HG02938 (cell line): ENCODE measurements around the gene TSPAN9.

Source experiments
- ATAC-seq: cut with Tn5 transposase; IDR thresholded peaks from one replicate; pipeline ENCODE4 v1.9.1; 2021; ENCODE audit warnings: mild to moderate bottlenecking, moderate library complexity; ENCODE audit not compliant: unreplicated experiment

The TSPAN9 gene

DNA sequence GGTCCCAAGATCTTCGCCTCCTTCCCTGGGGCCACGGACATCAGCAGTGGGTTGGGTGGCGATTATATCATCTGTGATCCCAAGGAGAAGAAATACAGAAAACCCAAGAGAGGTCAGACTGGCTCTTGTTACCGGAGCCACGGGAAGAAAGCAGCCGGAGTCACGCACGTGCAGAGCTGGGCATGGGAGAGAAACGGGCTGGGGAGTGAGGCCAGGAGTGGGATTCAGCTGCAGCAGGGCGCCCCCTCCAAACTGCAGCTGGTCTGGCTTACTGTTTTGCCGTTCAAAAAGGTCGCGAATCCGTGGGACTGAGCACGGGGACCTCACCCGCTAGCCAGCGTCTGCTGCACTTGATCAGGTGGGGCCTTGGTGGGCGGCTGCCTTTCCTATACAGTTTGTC, 207.2 kb downstream of the TSPAN9 start:
- ATAC-seq, result no peak

DNA sequence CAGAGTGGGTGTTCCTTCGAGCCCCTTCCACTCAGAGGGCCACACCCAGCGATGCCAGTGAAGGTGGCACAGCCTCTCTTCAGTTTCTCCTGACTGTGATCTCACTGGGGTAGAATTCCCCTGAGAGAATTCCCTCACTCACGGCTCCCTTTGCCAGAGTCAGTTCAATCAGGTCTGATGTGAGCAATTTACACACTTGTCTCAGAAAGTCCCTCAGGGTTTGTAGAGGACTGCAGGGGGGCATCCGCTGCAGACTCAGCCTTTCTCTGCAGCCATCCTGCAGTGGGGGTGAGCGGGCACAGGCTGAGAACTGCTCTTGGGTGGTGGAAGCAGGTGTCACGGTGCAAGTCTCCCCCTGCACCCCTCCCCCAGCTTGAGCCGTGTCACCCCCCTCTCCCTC, 208.4 kb downstream of the TSPAN9 start:
- ATAC-seq, result no peak

DNA sequence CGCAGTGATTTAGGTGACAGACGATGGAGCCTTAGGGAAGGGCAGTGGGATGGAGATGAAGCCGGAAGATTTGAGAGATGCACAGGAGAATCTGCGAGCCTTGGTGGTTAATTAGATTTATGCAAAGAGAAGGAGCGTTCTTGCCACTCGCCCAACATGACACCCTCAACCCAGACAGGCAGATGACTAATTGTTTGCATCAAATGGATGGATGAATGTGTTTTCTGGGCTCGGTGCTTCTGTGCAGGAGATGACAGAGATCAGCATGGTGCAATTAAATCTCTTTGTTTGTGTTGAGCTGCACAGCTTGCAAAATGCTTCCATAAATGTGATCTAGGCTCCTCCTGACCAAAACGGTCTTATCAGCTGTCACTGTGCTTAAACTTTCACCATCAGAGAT, 211.5 kb downstream of the TSPAN9 start:
- no peak for ATAC-seq

DNA sequence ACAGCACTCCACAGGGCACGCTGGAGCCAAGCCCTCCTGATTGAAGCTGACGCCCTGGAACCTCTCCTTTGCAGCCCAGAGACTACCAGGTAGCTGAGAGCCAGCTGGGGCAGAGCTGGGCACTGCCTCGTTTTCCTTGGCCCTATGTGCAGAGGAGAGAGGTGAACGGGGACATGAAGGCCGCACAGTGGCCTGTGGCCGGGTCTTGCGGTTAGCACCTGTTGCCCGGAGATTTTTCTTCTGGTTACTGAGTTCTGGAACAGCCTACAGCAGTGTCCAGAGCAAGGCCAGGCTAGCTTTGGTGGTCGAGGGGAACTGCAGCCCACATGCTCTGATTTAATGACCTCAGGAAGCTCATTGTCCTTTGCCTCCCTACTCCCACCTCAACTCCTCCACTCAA, 212.5 kb downstream of the TSPAN9 start:
- no peak for ATAC-seq

DNA sequence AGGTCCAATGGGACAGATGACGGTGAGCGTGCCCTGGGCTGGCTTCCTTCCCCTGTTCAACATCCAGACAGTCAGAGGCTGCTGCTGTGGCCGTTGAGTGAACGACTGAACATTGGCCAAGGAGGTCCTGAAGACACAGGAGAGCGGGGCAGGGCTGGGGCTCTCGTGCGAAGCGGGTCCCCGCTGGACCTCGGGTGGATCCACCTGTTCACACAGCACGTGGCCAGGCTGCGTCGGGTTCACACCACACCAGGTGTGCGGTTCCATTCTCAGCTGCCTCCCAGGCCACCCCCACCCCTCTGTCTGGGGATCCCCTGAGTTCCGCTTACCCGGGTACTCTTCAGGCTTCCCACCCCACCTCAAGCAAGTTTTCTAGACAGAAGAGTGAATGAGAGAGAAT, 214.8 kb downstream of the TSPAN9 start:
- ATAC-seq, result no peak

DNA sequence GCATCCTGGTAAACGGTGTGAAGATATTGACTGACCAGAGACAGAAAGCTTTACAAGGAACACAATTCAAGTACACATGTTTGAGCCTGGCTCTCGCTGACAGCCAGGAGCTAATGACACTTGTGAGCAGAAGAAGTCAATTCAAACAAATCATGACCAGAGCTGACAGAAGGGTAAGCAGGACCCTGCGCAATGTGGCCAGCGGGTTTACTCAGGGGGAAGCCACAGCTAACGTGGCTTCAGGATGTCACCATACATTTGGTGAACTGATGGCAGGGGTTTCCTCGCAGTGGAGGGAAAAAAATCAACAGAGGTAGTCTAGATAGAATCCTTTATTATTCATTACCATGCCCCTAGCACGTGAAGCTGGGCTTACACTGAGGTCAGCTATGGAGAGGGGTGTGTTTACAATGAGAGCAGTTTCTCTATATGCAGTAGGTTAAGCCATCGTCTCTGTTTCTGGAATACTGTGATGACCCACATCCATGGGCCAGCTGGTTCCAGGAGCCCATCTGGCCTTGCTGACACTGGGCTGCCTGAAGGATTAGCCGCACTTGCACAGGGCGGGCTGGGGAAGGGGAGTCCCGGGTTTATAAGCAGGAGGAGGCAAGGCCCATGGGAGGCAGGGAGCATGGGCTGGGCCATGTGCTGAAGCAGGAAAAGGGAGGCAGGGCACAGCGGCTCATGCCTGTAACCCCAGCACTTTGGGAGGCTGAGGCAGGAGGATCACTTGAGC, 215.7 kb downstream of the TSPAN9 start:
- ATAC-seq, result no peak

DNA sequence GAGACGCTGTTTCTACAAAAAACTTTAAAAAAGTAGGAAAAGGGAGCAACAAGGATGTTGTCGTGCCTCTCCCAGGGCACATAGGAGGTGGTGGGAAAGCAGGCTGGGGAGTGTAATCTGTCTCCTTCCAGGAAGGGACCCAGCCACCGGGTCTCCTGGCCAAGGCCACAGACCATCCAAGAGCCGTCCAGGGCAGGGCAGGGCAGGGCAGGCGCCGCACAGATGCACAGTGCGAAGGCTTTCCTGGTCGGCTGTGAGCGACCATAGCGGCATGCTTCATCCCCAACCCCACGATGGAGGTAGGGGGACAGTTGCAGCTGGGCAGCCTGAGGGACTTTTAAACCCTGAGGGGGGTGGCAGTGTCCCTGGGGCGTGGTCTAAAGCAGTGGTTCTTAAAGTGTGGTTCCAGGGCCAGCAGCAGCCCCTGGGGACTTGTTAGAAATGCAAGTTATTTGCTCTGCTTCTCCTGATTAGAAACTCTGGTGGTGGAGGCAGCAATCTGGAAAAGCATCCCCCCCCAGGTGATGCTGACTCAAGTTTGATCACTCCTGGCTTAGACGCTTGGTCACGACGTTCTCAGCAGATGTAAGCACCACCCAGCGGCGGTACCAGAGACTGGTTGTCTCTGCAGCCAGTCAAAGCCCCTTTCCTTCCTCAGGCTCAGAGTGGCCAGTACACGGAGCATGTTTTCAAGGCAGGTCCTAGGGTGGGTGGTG, 216.4 kb downstream of the TSPAN9 start:
- no peak for ATAC-seq

DNA sequence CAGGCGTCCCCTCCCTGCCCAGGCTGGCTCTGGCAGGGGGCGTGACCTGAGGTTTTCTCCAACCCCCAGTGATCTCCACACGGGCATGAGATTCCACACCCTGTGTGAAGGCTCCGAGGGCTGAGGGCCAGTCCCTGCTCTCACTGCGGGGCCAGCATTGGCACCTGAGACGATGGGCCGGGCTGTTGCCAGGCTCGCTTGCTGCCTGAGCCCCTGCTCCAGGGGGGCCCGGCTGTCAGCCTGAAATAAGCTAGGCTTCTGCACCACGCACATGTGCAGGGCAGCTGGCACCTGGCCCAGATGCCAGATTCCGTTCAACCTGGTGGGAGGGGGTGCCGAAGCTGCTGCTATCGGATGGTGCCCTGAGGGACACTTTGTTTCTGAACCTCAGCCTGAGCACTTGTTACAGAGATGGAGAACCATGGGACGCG, 217.3 kb downstream of the TSPAN9 start:
- ATAC-seq, result no peak

DNA sequence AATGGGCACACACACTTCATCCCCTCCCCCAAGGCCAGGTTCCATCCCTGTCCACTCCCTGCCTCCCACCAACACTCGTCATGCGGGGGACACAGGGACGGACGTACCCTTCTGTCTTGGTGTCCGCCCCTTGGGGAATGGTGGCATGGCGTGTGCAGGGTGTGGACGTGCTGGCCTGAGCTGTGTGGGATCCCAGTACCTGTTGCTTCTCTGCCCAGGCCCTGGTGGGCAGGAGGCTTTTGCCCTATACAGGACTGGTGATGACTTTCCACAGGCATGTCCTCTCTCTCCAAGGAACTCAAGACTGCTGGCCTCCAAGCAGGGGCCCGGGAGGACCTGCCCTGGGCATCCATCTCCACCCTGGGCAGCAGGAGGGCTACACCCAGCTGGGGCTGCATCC, 218.0 kb downstream of the TSPAN9 start:
- ATAC-seq, result no peak

DNA sequence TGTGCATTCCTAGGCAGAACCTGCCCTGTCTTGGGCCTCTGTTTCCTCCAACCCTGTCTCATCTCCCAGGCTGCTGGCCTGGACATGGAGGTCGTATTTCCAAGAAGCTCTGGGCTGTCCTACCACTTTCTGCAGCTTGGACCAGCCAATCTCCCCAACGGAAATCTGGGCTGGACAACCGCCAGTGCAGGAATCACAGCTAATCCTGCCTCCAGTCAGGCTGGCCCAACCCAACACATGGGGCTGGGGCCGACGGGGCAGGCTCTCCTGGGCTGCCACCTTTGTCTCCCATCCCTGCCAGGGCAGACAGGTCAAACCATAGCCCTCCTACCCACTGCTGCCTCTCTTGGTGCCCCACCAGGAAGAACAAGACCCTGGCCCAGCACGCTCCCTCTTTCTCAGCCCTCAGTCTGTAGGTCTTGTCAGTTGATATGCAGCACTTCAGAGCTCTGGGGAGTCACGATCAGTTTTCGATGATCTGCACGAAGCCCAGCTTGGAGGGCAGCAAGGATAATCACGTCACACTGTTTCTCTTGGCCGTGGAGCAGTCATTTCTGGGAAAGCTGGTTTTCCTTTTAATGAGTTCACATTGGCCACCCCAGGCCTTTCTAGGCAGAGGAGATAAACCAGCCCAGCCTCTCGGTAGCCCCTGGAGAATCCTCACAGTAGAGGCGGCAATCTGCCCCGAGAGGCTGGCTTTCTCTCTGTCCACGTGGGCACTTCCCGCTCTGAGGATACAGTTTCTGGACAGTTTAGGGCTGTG, 218.6 kb downstream of the TSPAN9 start:
- no peak for ATAC-seq

DNA sequence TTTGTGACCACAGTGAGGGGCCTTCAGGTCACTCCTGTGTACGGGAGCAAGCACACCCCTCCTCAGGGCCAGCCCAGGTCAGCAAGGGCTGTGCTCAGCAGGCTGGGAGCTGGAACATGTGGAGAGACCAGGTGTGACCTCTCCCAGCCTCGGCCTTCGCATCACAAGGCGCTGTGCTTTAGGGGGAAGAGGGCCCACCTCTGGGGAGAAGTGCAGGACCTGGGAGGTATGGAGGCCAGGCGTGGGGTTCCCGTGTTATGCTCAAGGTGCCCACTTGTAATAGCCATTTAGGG, 219.2 kb downstream of the TSPAN9 start:
- ATAC-seq, result no peak

DNA sequence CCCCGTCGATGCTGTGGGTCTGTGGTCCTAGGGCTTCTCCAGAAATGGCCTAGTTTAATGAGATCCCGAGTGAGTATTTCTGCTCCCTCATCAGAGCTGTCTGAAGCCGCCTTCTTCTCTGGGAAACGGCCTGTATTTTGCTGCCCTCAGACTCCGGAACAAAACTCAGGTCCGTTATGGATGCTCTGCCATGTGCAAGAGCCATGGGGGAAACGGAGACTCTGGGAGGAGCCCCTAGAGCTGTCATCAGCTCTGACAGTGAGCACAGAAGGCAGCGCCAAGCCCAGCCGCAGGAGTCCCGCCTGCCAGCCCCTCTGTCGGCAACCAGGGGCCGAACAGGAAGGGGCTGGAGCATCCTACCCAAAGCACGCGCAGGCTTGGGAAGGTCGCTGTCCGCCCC, 221.4 kb downstream of the TSPAN9 start:
- no peak for ATAC-seq

DNA sequence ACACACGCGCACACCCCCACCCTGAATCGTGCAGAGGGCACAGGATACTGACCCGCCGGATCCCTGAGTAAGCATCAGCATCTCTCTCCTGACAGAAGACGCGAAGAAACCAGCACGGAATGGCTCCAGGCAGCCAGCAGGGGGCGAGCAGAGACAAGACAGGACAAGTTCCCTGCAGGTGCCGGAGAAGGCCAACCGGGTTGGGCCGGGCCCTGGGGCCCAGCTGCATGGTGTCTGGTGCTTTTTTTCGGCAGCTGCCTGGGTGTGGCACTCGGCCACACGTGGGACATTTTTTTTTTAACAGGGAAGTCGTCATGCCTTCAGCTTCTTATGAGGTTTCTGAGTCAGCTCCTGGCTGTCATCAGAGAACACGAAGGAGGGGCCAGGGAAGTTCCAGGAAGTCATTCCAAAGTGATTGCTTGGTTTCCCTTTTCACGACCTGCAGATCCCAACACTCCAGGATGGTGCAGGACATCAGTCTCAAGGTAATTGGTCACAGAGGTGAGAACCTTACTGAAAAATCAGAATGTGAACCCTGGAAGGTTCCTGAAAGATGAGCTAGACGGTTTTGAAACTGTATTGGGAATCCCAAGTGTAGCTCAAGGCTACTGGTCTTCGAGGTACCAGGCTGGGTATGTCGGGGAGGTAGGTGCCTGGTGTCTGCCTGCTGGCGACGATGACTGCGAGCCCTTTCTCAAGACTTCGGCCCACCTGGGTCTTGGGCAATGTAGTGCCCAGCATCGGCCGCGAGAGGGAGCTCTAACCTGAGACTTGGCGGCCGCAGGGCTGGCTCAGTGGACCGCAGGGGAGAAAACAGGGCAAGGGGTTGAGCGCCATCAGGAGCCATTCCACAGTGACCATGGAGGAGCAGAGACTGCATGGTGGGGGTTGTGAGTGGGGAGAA, 223.0 kb downstream of the TSPAN9 start:
- peak; percentile 58 for ATAC-seq

DNA sequence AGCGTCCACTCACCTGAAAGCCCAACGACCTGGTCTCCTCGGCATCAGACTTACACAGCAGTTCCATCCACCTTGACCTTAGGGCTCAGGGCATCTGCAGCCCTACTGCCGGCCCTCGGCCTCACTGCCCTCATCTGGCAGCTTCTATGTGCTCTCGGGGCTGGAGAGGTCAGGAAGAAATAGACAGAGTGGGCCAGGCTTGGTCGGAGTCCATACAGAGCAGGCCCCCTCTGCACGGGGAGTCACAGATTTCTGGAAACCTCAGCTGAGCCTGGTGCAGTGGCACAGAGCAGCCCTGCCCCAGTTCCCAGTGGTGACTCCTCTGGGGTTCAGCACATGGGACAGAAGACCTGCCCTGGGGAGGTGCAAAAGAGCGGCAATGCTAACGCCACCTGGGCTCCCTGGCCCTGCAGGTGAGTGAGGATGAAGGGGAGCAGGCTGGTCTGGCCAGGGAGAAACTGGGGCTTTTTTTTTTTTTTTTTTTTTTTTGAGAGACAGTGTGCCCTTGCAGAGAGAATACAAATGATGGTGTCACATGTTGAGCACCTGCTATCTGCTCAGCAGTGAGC, 223.7 kb downstream of the TSPAN9 start:
- ATAC-seq, result no peak

DNA sequence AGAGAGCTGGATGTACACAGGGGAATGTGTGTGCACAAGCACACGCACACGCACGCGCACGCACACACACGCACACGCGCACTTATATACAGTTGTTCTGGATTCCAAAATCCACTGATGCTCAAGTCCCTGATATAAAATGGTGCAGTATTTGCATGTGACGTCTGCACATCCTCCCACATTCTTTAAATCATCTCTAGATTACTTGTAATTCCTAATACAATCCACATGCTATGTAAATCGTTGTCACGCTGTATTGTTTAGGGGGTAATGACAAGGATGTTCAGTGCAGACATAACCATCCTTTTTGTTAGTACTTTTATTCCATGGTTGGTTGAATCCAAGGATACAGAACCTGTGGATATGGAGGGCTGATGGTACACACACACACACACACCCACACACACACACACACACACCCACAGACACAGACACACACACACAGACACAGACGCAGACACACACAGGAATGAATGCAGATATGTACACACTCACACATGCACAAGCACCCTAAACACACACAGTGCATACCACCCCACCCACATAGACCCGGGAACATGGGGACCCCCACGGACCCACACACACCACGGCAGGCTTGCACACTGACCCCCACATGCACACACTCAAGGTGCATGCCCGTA, 225.3 kb downstream of the TSPAN9 start:
- no peak for ATAC-seq

DNA sequence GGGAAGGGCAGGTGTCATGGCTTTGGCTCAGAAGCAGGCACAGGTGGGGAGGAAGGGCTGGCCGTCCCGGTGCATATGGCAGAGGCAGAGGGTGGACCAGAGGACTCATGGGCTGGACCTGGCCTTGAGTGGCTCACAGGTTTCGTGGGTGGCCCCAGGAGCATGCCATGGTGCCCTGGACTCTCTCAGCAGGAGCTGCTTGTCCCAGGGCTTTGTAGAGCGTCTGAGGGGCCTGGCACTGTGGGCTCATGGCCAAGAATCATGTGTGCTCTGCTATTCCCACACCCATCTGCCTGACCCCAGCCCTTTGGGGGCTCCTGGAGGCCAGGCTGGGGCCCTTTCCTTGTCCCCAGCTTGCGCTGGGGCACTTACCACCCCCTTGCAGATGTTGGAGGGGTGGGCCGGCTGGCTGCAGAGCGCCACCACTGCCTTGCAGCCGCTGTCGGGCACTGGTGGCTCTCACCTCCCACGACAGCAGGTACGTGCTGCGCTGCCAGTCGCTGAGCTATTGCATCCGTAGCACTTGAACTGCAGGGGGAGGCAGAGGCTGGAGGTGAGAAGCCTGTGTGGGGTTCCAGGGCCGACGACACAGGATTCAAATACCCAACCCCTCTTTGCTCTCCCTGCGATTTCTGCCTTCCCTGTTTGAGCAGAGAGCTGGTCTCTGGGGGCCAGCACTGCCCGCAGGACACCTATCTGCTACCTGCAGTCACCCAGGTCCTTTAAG, 226.4 kb downstream of the TSPAN9 start:
- ATAC-seq, result no peak

DNA sequence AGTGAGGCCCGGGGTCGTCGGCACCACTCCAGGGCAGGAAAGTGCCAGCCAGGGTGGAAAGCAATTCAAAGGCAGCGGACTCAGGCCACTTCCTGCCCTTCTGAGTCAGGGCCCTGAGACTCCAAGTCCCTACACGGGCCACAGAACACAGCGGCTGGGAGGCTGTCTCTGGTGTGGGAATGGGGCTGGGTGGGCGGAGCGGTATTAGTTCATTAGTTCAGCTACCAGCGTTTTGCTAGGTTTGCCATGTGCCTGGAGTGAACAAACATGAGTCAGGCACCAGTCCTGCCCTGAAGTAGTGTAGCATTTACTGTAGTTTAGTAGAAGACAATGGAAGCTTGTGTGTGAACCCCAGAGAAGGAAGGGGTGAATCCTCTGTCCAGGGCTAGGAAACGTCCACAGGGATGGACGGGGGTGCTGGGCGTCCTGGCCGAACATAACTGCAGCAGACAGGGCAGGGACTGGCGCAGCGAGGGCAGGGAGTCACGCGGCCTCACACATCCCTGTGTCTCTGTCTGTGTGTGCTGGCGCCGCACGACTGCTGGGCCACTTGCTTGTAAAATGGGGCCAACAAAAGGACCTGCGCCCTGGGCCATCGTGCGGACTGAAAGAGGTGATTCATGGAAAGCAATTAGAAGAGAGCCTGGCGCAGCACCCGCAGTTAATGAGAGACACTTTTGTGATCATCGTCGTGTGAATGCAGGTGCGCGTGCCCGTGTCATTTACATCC, 227.4 kb downstream of the TSPAN9 start:
- ATAC-seq, result no peak

DNA sequence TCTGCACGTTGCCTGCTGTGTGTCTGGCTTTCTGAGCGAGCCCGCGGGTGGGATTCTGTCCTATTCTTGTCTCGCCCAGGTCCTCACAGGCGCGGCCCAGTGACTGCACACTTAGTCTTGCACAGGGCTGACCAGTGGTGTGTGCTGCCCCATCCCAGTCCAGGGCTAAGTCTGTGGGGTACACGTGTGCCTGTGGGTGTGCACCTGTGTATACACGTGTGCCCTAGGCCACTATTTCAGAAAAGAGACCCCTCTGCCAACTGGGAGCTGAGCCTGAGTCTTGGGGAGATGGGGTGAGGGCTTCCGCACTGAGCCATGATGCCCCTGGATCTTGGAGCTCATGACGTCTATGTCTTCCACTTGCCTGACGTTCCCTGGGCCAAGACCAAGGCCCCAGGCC, 228.3 kb downstream of the TSPAN9 start:
- no peak for ATAC-seq
